HG03457 (cell line): ENCODE measurements around the gene DNALI1.
A peak's percentile ranks its signal among the peaks of the same experiment; 100 is the strongest.
"Not testable (repeated sequence)": the region's sequence is repeated elsewhere in the genome, so short reads cannot be mapped to it uniquely, and the experiment has no call there.

Experiments
- ATAC-seq: cut with Tn5 transposase; IDR thresholded peaks from one replicate; pipeline ENCODE4 v1.9.1; 2021; ENCODE audit warnings: moderate number of reproducible peaks; ENCODE audit not compliant: unreplicated experiment

The DNALI1 gene

GRCh38 chr1:37556712-37557196 lies at the start of gene DNALI1:
Gene DNALI1, plus strand, starts transcription at chr1:37556940. Its CDS starts 55 bp downstream, at chr1:37556995.
- ATAC-seq = no peak

GRCh38 chr1:37509181-37509580 lies 47.6 kb upstream of the DNALI1 start:
- no peak for ATAC-seq

GRCh38 chr1:37513795-37514349 lies 42.9 kb upstream of the DNALI1 start:
- ATAC-seq = no peak

- ATAC-seq = peak; percentile 60
Observed at GRCh38 chr1:37514350-37515184, 42.2 kb upstream of the DNALI1 start, which contains the start of gene MEAF6. Gene MEAF6, minus strand, starts transcription at chr1:37514766. Its CDS starts 20 bp downstream, at chr1:37514746.

- no peak for ATAC-seq
Observed at GRCh38 chr1:37515185-37516034, 41.3 kb upstream of the DNALI1 start.

GRCh38 chr1:37517569-37517968 lies 39.2 kb upstream of the DNALI1 start:
- no peak for ATAC-seq

- not testable (repeated sequence) for ATAC-seq
Observed at GRCh38 chr1:37518241-37518640, 38.5 kb upstream of the DNALI1 start.

GRCh38 chr1:37518929-37519328 lies 37.8 kb upstream of the DNALI1 start:
- not testable (repeated sequence) for ATAC-seq

GRCh38 chr1:37519613-37520012 lies 37.1 kb upstream of the DNALI1 start:
- no peak for ATAC-seq

- ATAC-seq = not testable (repeated sequence)
Observed at GRCh38 chr1:37529888-37530287, 26.9 kb upstream of the DNALI1 start.

- ATAC-seq = not testable (repeated sequence)
Observed at GRCh38 chr1:37532418-37533156, 24.2 kb upstream of the DNALI1 start.

- no peak for ATAC-seq
Observed at GRCh38 chr1:37533317-37534093, 23.2 kb upstream of the DNALI1 start.

- ATAC-seq = no peak
Observed at GRCh38 chr1:37537378-37537777, 19.4 kb upstream of the DNALI1 start.

- not testable (repeated sequence) for ATAC-seq
Observed at GRCh38 chr1:37539154-37539553, 17.6 kb upstream of the DNALI1 start.

- no peak for ATAC-seq
Observed at GRCh38 chr1:37540036-37540785, 16.5 kb upstream of the DNALI1 start.

GRCh38 chr1:37544530-37544929 lies 12.2 kb upstream of the DNALI1 start:
- ATAC-seq = no peak

GRCh38 chr1:37545019-37545418 lies 11.7 kb upstream of the DNALI1 start:
- ATAC-seq = no peak

GRCh38 chr1:37549341-37549740 lies 7.4 kb upstream of the DNALI1 start:
- no peak for ATAC-seq

- no peak for ATAC-seq
Observed at GRCh38 chr1:37553598-37553926, 3.2 kb upstream of the DNALI1 start.
